KG1 (cell line): ENCODE results near the gene MAD1L1.
"Not testable (repeated sequence)": the region's sequence is repeated elsewhere in the genome, so short reads cannot be mapped to it uniquely, and the experiment has no call there.

Source experiments
- DNase-seq: peaks from one replicate; lab custom pipeline; 2025; lab: John Stamatoyannopoulos, UW

The MAD1L1 gene

DNA sequence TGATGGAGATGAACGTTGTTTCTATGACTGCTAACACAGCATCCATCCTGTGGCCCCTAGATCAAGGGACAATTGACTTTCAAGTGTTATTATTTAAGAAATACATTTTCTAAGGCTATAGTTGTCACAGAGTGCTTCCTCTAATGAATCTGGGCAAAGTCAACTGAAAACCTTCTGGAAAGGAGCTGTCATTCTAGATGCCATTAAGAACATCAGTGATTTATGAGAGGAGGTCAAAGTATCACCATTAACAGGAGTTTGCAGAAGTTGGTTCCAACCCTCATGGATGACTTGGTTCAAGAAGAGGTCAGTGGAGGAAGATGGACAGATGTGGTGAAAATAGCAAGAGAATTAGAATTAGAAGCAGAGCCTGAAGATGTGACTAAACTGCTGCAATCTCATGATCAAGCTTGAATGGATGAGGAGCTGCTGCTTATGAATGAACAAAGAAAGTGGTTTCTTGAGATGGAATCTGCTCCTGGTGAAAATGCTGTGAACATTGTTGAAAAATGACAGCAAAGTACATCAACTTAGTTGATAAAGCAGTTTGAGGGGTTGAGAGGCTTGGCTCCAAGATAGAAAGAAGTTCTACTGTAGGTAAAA lies 400.7 kb downstream of the MAD1L1 start:
- DNase-seq, result not testable (repeated sequence)

DNA sequence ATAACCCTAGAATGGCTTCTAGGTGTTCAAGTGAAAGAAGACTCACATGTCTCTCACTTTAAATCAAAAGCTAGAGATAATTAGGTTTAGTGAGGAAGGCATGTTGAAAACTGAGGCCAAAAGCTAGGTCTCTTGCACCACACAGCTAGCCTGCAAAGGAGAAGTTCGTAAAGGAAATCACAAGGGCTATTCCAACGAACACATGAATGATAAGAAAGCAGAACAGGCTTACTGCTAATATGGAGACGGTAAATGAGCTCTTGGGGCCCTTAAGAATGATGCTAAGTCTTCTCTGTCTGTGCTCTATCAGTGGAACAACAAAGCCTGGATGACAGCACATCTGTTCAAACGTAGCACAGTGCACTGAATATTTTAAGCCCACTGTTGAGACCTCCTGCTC lies 401.3 kb downstream of the MAD1L1 start:
- not testable (repeated sequence) for DNase-seq

DNA sequence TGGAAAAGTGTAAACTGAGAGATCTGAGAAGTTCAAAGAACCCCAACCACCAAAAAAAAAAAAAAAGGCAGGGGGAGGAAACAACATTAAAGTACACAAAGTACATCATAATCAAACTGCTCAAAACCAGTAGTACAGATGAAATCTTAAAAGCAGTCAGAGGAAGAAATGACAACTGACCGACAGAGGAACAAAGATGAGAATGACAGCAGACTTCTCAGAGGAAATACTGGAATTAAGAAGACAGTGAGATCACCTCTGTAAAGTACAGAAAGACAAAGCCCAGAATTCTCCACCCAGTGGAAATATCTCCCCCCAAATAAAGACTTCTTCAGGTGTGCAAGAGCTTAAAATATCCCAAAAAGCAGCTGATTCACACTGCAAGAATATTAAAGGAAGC lies 403.1 kb downstream of the MAD1L1 start:
- DNase-seq, result not testable (repeated sequence)

DNA sequence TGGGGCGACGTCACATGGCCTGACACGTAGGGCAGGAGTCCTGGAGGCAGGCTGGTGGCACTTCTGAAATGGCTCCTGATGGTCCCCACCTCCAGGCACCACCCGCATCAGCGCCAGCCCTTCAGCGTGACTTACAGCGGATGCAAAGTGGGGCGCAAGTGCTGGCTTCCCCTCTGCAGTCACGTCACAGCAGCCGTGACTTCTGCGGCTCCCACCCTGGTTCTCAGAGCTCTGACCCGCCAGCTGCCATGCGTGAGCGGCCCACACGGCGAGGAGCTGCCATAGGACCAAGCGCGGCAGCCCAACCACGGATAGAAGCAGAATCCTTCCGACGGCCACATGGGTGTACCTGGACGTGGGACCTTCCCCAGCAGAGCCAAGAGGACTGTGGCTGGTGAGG lies 403.6 kb downstream of the MAD1L1 start:
- DNase-seq, result no peak

DNA sequence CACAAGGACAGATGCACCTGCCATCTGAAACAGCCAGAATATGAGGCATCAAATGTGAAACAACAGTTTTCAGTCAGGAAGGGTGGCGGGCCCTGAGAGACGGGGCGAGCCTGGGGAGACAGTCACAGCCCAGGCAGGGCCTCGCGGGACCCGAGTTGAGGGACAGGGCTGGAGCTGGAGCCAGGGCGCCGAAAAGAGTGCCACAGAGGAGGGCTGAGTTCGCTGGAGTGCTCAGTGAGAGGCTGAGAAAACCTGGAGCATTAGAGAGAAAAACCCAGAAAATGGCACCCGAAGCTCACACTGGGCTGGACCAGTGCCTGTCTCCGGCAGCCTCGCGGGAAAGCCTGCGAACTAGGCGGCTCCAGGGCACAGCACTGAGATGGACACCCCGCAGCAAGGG lies 404.6 kb downstream of the MAD1L1 start:
- DNase-seq, result not testable (repeated sequence)

DNA sequence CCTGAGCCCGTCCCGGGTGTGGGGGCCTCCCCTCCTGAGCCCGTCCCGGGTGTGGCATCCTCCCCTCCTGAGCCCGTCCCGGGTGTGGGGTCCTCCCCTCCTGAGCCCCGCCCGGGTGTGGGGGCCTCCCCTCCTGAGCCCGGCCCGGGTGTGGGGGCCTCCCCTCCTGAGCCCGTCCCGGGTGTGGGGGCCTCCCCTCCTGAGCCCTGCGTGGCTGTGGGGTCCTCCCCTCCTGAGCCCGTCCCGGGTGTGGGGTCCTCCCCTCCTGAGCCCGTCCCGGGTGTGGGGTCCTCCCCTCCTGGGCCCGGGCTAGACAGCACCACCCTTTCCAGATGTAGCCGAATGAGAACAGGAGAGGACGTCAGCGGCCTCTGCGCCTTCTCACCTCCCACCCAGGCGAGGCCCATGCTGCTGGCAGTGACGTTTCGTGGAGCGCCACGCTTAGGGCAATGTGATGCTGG lies 405.2 kb downstream of the MAD1L1 start:
- not testable (repeated sequence) for DNase-seq

DNA sequence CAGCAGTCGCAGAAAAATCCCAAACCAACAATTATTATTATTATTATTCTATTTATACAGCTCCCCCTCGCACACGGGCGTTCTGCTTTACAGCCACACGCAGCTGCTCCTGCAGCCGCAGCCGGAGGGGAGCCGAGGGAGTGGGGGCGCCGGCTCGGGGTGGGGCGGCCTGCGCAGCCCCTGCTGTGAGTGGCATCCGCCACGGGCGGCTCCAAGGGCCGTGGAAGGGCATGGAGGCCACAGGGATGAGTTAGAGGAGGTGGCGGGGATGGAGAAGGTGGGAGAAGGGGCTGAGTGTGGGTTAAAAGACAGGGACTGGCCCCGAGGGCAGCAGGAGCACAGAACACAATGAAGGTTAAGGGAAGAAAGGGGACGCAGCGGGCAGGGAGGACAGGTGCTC lies 405.8 kb downstream of the MAD1L1 start:
- DNase-seq, result not testable (repeated sequence)

DNA sequence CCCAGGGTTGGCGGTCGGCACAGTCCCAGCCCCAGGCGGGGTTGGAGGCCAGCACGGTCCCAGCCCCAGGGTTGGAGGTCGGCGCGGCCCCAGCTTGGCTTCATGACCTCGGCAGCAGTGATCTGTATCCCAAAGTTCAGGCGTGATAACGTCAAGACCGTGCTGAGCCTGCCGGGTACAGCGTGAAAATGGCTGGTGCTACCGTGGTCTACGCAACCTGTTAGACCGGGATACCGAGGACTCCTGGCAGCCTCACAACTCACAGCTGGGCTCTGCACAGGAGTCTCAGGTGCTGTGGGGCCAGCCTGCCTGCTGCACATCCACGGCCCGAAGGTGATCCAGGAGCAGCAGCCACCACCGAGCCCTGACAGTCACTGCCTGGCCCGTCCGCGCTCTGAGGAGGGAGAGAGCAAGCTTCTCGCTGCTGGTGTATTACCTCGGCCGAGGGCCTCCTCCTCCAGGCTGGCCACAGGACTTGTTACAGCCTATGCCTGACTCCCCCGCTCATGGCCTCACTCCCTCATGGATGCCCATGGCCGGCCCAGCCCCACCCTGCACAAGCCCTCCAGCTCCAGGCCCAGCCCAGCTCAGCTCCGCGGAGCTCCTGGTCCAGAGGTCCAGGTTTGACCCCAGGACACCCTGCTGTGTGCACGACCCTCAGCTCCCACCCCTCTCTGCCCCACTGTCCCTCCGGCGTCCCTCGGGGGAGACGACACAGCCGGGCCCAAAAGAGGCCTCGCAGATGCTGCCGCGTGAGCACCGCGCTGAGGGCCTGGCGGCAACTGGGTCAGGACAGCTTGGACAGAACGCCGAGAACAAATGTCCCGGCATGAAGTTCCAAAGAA lies 406.6 kb downstream of the MAD1L1 start:
- no peak for DNase-seq

DNA sequence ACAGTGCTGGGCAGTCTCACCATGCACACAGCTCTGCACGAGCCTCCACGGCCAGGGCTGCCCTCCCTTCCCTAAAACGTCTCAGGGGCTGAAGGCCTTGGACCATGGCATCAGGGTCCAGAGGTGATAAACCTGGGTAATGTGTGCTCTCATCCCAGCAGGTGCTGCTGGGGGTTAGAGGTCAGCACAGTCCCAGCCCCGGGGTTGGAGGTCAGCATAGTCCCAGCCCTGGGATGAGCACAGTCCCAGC lies 407.2 kb downstream of the MAD1L1 start:
- DNase-seq, result not testable (repeated sequence)

DNA sequence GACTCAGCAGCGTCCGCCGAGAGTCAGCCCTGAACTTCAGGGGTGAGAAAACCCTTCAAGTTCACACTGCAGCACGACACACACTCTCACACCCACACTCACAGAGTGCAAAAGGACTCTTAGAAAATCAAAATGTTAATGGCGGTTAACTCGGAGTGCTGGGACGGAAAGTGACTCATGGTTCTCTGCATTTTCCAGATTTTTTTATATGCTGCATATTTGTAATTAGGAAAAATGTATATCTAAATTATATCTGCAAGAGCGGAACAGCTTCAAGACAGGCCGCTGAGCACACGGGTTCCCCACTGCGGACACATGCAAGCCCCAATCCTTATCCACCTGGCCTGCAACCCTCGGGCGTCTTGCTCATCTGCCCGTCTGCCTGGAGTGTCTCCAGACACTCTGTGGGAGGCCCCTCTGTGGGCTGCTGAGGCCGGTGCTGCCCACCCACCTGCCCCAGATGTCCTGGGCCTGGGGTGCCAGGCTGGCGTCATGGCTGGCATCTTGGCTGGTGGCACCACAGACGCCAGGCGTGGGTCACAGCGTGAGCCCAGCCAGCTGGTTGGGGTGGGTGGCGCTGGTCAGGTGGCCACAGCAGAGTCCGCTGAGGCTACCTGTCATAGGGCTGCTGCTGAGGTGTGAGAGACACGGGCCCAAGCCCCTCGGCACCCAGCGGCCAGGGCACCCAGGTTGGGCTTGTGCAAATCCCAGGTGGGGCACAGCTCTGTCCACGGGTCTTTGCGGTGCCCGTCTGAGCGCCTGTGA lies 407.7 kb downstream of the MAD1L1 start:
- not testable (repeated sequence) for DNase-seq

DNA sequence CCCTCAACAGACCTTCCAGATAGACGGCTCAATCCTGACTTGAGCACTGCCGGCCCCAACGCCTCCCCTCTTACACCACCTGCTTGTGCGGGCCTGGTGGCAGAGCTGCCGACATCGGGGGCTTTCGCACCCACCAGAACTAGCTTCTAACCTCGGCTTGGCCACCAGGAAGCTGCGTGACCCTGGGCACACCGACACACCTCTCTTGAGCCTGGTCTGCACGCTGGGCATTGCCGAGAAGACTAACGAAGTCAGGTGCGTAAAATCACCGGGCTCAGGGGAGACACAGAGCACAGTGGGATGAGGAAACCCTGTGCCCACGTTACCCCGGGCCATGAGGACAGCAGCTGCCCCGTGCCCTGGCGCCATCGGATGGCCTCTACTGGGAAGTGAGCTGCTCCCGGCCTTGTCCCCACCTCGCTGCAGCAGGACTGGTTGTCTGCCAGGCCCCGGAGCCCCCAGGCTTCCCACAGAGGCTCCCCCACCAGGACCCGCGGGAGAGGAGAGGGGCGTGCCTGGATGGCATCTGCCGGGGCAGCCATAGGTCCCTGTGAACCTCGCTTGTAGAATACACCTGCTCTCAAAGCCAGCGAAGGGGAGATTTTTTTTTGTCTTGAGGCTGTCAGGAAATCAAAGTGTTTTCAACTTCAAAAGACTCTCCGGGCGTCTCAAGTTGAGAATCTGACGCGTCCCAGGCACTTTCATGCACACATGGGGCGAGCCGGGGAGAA lies 408.4 kb downstream of the MAD1L1 start:
- DNase-seq, result not testable (repeated sequence)

DNA sequence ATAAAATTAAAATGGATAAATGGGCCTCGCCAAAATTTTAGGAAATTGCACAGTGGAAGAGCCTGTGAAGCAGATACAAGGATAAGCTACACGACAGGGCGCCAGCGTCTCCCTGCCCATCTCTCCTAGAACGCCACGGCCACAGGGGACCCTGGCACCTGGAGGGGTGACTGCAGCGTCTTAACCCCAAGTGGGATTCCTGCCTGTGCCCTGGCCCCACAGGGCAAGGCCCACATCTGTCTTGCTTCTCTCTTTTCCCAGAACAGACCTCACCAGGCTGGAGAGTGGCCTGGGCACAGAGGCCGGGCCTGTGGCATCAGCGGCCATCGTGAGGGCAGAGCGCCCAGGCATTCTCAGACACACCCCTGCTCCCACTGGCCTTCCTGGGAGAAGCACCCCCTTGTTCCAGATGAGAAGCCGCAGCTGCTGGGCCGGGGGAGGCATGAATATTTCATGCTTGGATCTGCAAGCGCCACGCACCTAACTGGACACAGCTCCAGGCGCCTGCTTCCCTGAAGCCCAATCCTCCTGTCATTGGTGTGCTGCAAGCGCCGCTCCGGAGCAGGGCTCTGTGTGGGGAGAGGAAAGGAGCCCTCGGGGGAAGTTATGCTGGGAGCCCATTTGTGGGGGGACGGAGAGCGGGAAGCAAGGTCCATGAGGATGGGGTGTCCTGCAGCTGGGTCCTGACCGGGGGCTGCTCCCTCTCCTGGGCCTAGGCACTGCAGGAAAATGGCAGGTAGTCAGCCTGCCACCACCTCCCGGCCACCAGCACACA lies 409.2 kb downstream of the MAD1L1 start:
- no peak for DNase-seq

DNA sequence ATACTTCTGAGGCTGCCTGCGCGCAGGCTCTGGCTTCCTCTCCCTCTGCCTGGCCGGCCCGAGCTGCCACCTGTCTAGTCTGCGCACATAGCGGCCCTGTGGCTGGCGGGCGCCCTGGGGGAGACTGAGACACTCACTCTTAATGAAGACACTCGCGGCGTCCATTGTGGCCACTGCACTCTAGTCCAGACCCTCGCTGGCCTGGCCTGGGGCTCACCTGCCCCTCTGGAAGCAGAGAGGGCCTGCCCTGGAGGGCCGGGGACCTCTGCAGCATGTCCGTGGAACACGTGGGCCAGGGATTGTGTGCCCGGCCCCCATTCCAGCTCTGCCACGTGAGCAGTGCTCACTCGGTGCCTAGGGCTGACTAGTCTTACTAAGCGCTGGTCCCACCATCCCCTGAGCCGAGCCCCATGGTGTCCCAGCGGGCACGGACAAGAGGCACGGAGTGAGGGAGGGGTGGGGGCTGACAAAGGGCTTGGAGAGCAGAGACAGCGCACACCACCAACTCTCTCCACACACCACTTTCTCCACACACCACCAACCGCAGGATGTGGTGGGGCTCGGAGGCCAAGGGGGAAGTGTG lies 413.4 kb downstream of the MAD1L1 start:
- DNase-seq, result peak; percentile 8

DNA sequence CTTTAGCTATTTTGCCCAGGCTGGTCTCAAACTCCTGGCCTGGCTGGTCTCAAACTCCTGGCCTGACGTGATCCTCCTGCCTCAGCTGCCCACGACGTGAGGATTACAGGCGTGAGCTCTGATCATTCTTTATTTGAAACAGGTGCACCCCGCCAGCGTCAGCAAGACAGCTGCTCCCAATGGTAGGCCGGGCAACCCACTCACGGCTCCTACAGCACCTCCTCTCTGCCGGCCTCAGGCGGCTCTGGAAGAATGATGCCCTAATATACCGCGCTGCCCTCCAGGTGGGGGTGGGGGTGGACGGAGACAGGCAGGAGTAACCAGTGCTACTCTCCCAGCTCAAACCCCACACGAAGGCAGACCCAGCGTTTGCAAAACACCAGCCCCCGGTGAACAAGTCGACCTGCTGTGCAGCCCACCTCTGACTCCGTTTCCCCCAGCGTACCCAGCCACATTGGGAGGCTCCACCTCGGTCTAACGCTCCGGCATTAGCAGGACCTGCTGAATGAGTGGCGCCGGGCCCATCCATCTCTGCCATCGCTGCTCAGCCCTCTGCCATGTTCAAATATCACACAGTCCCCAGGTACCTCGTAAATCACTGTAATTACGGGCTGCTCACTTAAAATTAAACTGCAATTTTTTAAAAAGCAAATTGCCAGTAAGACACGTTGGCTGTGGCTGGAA lies 414.0 kb downstream of the MAD1L1 start:
- no peak for DNase-seq

DNA sequence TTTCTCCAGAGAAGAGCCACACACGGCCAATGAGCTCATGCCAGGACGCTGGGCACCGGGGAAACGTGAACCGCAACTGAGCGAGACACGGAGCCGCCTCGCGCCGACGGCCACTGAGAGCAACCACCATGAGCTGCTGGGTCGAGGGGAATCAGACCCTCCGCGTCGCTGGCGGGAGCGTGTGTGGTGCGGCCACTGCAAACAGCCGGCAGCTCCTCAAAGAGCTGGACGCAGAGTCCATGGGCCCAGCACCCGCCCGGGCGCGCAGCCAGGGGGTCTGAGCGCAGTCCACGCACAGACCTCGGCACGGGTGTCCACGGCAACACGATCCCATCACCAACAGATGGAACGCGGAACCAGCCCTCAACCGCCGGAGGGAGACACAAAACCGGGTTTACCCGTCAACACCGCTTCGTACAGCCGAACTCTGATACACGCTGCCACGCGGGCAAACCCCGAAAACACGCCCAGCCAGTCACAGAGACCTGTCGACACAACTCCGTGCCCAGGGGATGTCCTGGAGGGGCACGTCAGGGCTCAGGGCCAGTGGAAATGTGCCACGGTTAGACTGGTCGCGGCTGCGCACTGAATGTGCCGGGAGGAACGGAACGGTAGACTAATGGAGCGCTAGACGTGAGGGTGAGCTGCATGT lies 415.6 kb downstream of the MAD1L1 start:
- DNase-seq, result no peak

DNA sequence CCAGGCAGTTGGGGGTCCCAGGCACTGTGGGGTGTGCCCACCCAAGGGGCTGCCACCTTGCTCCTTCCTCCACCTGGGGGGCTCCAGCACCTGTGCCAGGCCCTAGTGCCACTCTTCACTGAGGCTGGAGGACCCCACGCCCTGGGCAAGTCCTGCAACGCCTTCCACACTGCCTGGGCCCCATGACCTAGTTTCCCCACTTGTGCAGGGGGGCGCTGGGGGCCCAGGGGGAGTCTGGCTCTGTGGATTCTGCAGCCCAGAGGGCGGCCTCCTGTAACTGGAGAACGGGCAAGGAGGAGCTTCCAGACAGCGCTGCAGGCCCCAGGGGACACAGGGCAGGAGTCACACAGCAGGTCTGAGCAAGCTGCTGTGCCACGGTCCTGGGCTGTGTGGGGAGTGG lies 416.3 kb downstream of the MAD1L1 start:
- DNase-seq, result not testable (repeated sequence)

DNA sequence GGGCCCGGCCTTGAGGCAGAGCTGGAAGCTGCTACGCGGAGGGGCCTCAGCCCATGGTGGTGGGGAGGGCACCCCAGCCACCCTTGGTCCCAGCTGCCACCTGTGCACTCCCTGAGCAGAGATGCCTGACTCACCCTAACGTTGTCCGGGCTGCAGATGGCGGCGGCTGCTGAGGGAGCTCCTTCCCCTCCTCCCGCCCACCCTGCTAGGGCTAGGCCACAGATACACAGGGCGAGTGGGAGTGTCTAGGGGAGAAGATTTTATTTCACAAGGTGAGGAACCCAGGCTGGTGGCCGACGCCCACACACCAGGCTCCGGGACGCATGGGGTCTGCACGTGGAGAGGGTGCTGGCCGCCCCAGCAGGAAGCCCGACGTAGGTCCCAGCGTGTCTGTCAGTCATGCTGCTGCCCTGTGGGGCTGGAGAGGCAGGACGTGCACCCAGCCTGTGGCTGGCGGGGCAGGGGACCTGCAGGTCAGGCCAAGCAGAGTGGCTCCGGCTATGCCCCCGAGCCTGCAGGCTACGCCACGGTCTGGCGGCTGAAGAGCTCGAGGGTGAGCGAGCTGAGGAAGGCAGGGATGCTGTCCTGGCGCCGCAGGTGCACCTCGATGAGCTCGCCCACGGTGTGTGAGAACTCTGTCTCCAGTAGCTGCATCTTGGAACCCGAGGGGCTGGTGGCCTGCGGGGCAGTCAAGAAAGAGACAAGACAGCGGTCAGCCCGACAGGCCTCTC lies 417.0 kb downstream of the MAD1L1 start:
- not testable (repeated sequence) for DNase-seq

DNA sequence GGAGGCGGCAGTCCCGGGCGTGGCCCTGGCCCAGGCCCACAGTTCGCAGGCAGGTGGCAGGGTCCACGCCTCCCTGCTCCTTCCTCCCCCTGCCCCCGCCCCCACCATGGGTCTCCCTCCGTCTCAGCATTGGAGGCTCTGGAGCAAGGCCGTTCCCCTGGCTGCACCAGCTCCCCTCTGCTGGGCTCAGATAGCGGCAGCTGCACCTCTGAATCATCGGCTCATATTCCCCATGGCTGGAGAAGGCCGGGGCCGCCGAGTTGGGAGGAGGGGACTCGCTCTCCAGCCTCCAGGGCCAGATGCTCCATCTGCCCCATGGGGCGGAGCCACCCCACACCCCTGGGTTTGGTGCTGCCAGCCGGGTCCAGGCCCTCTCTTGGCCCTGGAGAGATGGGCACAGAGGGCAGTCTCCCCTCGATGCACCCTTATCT lies 417.7 kb downstream of the MAD1L1 start:
- DNase-seq, result no peak

DNA sequence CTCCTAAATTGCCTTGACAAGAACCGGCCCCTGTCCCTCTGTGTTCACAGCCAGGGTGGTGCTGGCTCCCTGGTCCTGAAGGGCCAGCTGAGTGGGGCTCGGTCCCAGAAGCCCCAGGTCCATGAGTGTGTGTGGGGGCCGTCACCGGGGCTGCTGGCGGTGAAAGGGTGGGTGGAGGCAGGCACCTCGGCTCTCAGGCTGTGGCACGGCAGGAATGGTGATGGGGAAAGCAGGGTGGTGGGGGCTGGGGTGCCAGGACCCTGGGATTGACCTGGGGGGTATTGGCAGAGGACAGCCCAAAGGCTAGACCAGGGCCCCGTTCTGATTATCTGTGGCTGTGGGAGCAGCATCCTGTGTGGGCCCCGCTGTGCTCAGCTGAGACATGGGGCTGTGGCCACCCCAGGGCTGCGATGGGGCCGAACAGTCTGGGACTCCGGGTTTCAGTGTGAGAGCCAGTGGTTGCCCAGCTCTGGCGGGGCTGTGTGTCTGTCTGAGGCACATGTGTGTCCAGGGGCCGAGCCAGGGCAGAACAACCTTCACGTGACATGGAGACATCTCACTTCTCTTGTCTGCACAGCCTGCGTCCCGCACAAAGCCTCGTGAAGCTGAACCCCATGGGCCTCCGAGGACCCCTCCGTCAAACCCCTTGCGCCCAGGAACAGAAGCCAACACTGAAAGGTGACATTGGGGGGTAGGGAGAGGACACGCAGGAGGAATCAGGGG lies 418.5 kb downstream of the MAD1L1 start:
- no peak for DNase-seq
